Erythroblast (primary cell): ENCODE measurements around the gene SLC22A16.

Experiments
- GATA1 ChIP-seq: IDR thresholded peaks from 2 replicates; pipeline ENCODE4 v1.6.1; 2011; ENCODE audit warnings: low read depth, mild to moderate bottlenecking, control low read depth, low read length, moderate library complexity
- POLR2A ChIP-seq: IDR thresholded peaks from 2 replicates; pipeline ENCODE4 v1.6.1; 2011; ENCODE audit warnings: mild to moderate bottlenecking, low read length

DNA sequence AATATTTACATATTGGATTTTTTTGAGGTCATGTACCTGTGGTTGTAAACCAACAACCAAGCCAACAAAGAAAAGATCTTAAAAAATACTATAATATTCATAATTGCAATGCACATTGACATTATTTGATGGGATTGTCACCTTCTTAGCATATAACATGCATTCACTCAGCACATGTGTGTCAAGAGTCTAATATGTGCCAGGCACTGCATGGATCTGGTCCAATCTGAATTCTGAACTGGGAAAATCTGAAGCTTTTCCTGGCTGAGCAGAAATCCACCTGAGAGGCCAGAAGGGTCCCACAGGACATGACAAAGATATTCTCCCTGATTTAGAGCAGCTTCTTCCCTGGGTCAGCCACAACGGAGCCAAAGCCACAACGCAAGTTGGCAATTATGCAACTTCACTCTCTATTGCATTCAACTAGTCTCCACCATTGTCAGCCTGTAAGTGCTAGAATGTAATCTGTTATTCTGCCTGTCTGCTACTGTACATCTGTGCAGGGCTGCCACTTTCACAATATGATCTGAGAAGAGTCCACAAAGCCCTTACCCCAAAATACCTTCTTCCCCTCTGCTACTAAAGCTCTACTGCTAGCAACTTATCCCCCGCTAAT, 44.0 kb downstream of the SLC22A16 start:
- TF ChIP-seq POLR2A (no peak), GATA1 (no peak)
